Measurements from ENCODE around the gene POR.

DNA sequence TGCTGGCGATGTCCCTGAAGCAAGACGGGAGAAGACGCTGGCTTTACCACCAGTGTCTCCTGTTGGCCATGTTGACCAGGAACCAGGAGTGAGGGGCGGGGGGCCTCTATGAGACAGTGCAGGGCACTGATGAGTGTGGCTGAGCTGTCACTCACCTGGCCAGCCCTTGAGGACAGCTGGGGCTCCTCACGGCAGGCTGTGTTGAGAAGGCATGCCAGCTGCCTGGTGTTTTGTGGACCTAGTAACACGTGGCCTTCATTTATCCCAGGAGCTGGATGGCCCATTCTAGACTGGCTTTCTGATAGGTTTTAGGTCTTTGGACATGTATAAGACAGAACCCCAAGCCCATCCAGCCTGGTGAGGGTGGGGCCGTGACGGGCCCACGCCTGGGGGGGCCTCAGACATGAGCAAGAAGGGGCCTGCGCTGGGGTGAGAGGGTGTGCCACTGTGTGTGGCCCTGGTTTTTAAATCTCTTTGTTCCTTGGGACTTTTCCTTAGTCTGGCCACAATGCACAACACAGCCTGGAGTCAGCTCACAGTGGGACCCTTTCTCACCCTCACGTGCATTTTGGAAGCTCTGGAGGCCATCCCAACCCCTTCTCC lies 25.6 kb upstream of the POR start:
- TF ChIP-seq, protein P1, sequence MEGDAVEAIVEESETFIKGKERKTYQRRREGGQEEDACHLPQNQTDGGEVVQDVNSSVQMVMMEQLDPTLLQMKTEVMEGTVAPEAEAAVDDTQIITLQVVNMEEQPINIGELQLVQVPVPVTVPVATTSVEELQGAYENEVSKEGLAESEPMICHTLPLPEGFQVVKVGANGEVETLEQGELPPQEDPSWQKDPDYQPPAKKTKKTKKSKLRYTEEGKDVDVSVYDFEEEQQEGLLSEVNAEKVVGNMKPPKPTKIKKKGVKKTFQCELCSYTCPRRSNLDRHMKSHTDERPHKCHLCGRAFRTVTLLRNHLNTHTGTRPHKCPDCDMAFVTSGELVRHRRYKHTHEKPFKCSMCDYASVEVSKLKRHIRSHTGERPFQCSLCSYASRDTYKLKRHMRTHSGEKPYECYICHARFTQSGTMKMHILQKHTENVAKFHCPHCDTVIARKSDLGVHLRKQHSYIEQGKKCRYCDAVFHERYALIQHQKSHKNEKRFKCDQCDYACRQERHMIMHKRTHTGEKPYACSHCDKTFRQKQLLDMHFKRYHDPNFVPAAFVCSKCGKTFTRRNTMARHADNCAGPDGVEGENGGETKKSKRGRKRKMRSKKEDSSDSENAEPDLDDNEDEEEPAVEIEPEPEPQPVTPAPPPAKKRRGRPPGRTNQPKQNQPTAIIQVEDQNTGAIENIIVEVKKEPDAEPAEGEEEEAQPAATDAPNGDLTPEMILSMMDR (IDR thresholded peaks at IDR 0.05): no peak
- TF ChIP-seq POLR2A (IDR thresholded peaks at IDR 0.05): no peak

Data from heart left ventricle (tissue), 13 donors.